Measurements from ENCODE around the gene APOL1. TPM values are rescaled to one million over a fixed set of nuclear protein-coding genes. Genes with fewer than 3 reads are reported as not detected.
"Not testable (repeated sequence)": the region's sequence is repeated elsewhere in the genome, so short reads cannot be mapped to it uniquely, and the experiment has no call there.

APOL1 gene
- polyA plus RNA-seq, 3 donors, result 9.5 to 37.2 (median 37.2) TPM

GRCh38 chr22:36222887-36223450 is 30.0 kb upstream of the APOL1 start:
- H3K27ac ChIP-seq (ENCODE audit: low read depth, low read length), result no peak overlapping the region
- 85 to 88% (median 86%) methylated on average over 9 of the region's 9 CpGs for WGBS, 3 donors

GRCh38 chr22:36223504-36223903 is 29.4 kb upstream of the APOL1 start:
- 85 to 88% (median 86%) methylated on average over 8 of the region's 8 CpGs for WGBS, 3 donors
- H3K27ac ChIP-seq (ENCODE audit: low read depth, low read length), result no peak overlapping the region

GRCh38 chr22:36224245-36224644 is 28.7 kb upstream of the APOL1 start:
- WGBS, 3 donors, result 80 to 96% (median 86%) methylated on average over 4 of the region's 4 CpGs
- no peak overlapping the region for H3K27ac ChIP-seq (ENCODE audit: low read depth, low read length)

GRCh38 chr22:36225333-36225922 is 27.5 kb upstream of the APOL1 start:
- no peak overlapping the region for H3K27ac ChIP-seq (ENCODE audit: low read depth, low read length)
- 79 to 86% (median 85%) methylated on average over 9 of the region's 9 CpGs for WGBS, 3 donors

- 56 to 93% (median 88%) methylated on average over 5 of the region's 5 CpGs for WGBS, 3 donors
- H3K27ac ChIP-seq (ENCODE audit: low read depth, low read length), result no peak overlapping the region
Observed at GRCh38 chr22:36226189-36226588, 26.7 kb upstream of the APOL1 start.

- 91 to 95% (median 94%) methylated on average over 9 of the region's 9 CpGs for WGBS, 3 donors
- H3K27ac ChIP-seq (ENCODE audit: low read depth, low read length), result no peak overlapping the region
Observed at GRCh38 chr22:36227396-36227795, 25.5 kb upstream of the APOL1 start.

GRCh38 chr22:36227806-36228205 is 25.1 kb upstream of the APOL1 start:
- no peak overlapping the region for H3K27ac ChIP-seq (ENCODE audit: low read depth, low read length)
- WGBS, 3 donors, result 88 to 93% (median 93%) methylated on average over 8 of the region's 8 CpGs

- not testable (repeated sequence) for H3K27ac ChIP-seq (ENCODE audit: low read depth, low read length)
- 70 to 100% (median 83%) methylated on average over 1 of the region's 1 CpG for WGBS, 3 donors
Observed at GRCh38 chr22:36228369-36228768, 24.6 kb upstream of the APOL1 start.

GRCh38 chr22:36228944-36229343 is 24.0 kb upstream of the APOL1 start:
- no peak overlapping the region for H3K27ac ChIP-seq (ENCODE audit: low read depth, low read length)

GRCh38 chr22:36229649-36230048 is 23.3 kb upstream of the APOL1 start:
- H3K27ac ChIP-seq (ENCODE audit: low read depth, low read length), result not testable (repeated sequence)
- 74 to 94% (median 91%) methylated on average over 2 to 3 of the region's 3 CpGs for WGBS, 3 donors

More at GRCh38 chr22:36228944-36229343, 24.0 kb upstream of the APOL1 start:
- 83 to 89% (median 84%) methylated on average over 7 of the region's 7 CpGs for WGBS, 3 donors

- 70 to 88% (median 77%) methylated on average over 5 of the region's 5 CpGs for WGBS, 3 donors
- H3K27ac ChIP-seq (ENCODE audit: low read depth, low read length), result not testable (repeated sequence)
Observed at GRCh38 chr22:36231051-36231450, 21.9 kb upstream of the APOL1 start.

GRCh38 chr22:36232715-36233401 is 20.1 kb upstream of the APOL1 start:
- H3K27ac ChIP-seq (ENCODE audit: low read depth, low read length), result no peak overlapping the region
- 72 to 78% (median 77%) methylated on average over 13 of the region's 13 CpGs for WGBS, 3 donors

GRCh38 chr22:36233796-36234195 is 19.1 kb upstream of the APOL1 start:
- no peak overlapping the region for H3K27ac ChIP-seq (ENCODE audit: low read depth, low read length)
- WGBS, 3 donors, result 86 to 90% (median 88%) methylated on average over 7 of the region's 7 CpGs

- WGBS, 3 donors, result 64 to 72% (median 65%) methylated on average over 2 of the region's 2 CpGs
- H3K27ac ChIP-seq (ENCODE audit: low read depth, low read length), result no peak overlapping the region
Observed at GRCh38 chr22:36234213-36234612, 18.7 kb upstream of the APOL1 start.

- no peak overlapping the region for H3K27ac ChIP-seq (ENCODE audit: low read depth, low read length)
- WGBS, 3 donors, result 50 to 63% (median 56%) methylated on average over 2 of the region's 2 CpGs
Observed at GRCh38 chr22:36234919-36235318, 18.0 kb upstream of the APOL1 start.

- H3K27ac ChIP-seq (ENCODE audit: low read depth, low read length), result no peak overlapping the region
- 84 to 92% (median 89%) methylated on average over 3 of the region's 3 CpGs for WGBS, 3 donors
Observed at GRCh38 chr22:36235585-36235984, 17.3 kb upstream of the APOL1 start.

GRCh38 chr22:36236388-36237319 is 16.3 kb upstream of the APOL1 start:
- H3K27ac ChIP-seq (ENCODE audit: low read depth, low read length), result no peak overlapping the region
- 68 to 81% (median 73%) methylated on average over 14 of the region's 14 CpGs for WGBS, 3 donors

GRCh38 chr22:36237462-36238372 is 15.2 kb upstream of the APOL1 start:
- H3K27ac ChIP-seq (ENCODE audit: low read depth, low read length), result no peak overlapping the region
- 48 to 62% (median 62%) methylated on average over 12 of the region's 12 CpGs for WGBS, 3 donors

All from adipose tissue (tissue), 3 donors.